HL-60 (cell line): ENCODE measurements around the gene AQP4.

Experiments
- GABPA ChIP-seq: IDR thresholded peaks from 2 replicates; pipeline ENCODE4 v1.6.1; 2012; ENCODE audit warnings: low read depth
- POLR2AphosphoS5 ChIP-seq: IDR thresholded peaks from 2 replicates; pipeline ENCODE4 v1.6.1; 2012; ENCODE audit warnings: low read depth
- TF ChIP-seq, protein P1 (sequence below): IDR thresholded peaks from one replicate; pipeline ENCODE4 v1.5.1; 2011; ENCODE audit warnings: low read length, control low read depth, inconsistent platforms; ENCODE audit not compliant: insufficient read depth
- TF ChIP-seq, protein P2 (sequence below): IDR thresholded peaks from 2 replicates; pipeline ENCODE4 v1.6.1; 2012; ENCODE audit warnings: low read depth; ENCODE audit not compliant: insufficient replicate concordance

DNA sequence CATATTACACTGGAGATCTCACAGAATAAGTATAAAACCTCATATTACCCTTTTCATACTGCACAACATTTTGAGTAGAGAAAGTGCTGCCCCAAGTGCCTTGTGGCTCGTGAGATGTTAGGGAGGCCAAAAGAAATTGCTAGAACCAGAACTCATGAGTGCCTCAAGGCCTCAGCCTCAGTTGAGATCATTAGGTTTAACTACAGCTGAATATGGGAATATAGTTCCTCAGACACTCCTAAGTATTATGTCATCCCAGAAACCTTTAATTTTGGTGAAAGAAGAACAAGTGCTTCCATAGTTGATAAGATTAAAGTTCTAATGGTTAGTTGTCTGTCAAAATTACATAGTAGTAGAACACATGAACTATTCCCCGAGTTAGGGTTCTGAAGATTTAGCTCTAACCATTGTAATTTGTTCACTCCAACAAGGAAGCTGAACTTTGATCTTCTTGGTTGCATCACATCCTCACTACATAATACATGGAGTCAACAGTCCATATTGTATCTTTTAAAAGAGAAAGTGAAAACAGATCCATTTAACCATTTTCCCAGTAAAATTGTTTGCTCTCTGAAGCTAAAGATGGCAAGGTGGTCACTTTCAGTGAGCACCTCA lies 9.6 kb upstream of the AQP4 start:
- TF ChIP-seq, protein P1, sequence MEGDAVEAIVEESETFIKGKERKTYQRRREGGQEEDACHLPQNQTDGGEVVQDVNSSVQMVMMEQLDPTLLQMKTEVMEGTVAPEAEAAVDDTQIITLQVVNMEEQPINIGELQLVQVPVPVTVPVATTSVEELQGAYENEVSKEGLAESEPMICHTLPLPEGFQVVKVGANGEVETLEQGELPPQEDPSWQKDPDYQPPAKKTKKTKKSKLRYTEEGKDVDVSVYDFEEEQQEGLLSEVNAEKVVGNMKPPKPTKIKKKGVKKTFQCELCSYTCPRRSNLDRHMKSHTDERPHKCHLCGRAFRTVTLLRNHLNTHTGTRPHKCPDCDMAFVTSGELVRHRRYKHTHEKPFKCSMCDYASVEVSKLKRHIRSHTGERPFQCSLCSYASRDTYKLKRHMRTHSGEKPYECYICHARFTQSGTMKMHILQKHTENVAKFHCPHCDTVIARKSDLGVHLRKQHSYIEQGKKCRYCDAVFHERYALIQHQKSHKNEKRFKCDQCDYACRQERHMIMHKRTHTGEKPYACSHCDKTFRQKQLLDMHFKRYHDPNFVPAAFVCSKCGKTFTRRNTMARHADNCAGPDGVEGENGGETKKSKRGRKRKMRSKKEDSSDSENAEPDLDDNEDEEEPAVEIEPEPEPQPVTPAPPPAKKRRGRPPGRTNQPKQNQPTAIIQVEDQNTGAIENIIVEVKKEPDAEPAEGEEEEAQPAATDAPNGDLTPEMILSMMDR, result no peak
- TF ChIP-seq, protein P2, sequence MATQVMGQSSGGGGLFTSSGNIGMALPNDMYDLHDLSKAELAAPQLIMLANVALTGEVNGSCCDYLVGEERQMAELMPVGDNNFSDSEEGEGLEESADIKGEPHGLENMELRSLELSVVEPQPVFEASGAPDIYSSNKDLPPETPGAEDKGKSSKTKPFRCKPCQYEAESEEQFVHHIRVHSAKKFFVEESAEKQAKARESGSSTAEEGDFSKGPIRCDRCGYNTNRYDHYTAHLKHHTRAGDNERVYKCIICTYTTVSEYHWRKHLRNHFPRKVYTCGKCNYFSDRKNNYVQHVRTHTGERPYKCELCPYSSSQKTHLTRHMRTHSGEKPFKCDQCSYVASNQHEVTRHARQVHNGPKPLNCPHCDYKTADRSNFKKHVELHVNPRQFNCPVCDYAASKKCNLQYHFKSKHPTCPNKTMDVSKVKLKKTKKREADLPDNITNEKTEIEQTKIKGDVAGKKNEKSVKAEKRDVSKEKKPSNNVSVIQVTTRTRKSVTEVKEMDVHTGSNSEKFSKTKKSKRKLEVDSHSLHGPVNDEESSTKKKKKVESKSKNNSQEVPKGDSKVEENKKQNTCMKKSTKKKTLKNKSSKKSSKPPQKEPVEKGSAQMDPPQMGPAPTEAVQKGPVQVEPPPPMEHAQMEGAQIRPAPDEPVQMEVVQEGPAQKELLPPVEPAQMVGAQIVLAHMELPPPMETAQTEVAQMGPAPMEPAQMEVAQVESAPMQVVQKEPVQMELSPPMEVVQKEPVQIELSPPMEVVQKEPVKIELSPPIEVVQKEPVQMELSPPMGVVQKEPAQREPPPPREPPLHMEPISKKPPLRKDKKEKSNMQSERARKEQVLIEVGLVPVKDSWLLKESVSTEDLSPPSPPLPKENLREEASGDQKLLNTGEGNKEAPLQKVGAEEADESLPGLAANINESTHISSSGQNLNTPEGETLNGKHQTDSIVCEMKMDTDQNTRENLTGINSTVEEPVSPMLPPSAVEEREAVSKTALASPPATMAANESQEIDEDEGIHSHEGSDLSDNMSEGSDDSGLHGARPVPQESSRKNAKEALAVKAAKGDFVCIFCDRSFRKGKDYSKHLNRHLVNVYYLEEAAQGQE, result no peak
- TF ChIP-seq POLR2AphosphoS5 (no peak), GABPA (no peak)
